ENCODE measurements around the gene NRXN3. TPM values are rescaled to one million over a fixed set of nuclear protein-coding genes. Genes with fewer than 3 reads are reported as not detected.

NRXN3 gene
- total and polyA plus RNA-seq, 2 experiments from 2014 or later, result 1.0 to 1.8 TPM

GRCh38 chr14:78947681-78948080 is 777.5 kb downstream of the NRXN3 start:
- Histone ChIP-seq H3K36me3 (ENCODE audit: insufficient read depth) (no peaks in the 10 kb centered on the region), H3K4me2 (no peak overlapping the region), H3K4me1 (ENCODE audit: insufficient read depth) (no peaks in the 10 kb centered on the region), H3K27me3 (ENCODE audit: insufficient read depth) (no peaks in the 10 kb centered on the region), H2AFZ (no peak overlapping the region), H3F3A (replicated peaks; ENCODE audit: low read depth) (no peaks in the 10 kb centered on the region), H3K9me2 (ENCODE audit: insufficient read depth) (no peaks in the 10 kb centered on the region), H4K20me1 (replicated peaks; ENCODE audit: insufficient read depth) (no peaks in the 10 kb centered on the region), H3K4me3 (no peak overlapping the region), H3K27ac (ENCODE audit: low read depth) (no peak overlapping the region), H3K79me2 (replicated peaks; ENCODE audit: insufficient read depth) (no peaks in the 10 kb centered on the region)
- DNase-seq (ENCODE audit: low spot score) (no peak), ATAC-seq (no peak)
- Mint-ChIP-seq H3K4me3 (no peak overlapping the region), H3K9me3 (no peaks in the 10 kb centered on the region), H3K36me3 (ENCODE audit: low read depth) (no peaks in the 10 kb centered on the region), H3K27ac (no peak overlapping the region), H3K4me1 (no peaks in the 10 kb centered on the region), H3K27me3 (ENCODE audit: insufficient read depth, low read depth, poor library complexity) (no peaks in the 10 kb centered on the region)
- TF ChIP-seq, protein P1, sequence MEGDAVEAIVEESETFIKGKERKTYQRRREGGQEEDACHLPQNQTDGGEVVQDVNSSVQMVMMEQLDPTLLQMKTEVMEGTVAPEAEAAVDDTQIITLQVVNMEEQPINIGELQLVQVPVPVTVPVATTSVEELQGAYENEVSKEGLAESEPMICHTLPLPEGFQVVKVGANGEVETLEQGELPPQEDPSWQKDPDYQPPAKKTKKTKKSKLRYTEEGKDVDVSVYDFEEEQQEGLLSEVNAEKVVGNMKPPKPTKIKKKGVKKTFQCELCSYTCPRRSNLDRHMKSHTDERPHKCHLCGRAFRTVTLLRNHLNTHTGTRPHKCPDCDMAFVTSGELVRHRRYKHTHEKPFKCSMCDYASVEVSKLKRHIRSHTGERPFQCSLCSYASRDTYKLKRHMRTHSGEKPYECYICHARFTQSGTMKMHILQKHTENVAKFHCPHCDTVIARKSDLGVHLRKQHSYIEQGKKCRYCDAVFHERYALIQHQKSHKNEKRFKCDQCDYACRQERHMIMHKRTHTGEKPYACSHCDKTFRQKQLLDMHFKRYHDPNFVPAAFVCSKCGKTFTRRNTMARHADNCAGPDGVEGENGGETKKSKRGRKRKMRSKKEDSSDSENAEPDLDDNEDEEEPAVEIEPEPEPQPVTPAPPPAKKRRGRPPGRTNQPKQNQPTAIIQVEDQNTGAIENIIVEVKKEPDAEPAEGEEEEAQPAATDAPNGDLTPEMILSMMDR (conservative IDR thresholded peaks at IDR 0.05; ENCODE audit: low read depth in 2 of 2), result no peak
- no peak for TF ChIP-seq EZH2phosphoT487 (IDR thresholded peaks at IDR 0.05; ENCODE audit: unreplicated experiment)
- TF ChIP-seq CREB1 (CRISPR knock-in tag; IDR thresholded peaks at IDR 0.05; ENCODE audit: low read depth), result no peak
- TF ChIP-seq STAT1 (IDR thresholded peaks at IDR 0.05; ENCODE audit: unreplicated experiment), result no peak
- TF ChIP-seq EZH2 (IDR thresholded peaks at IDR 0.05; ENCODE audit: low read depth, unreplicated experiment), result no peak
- no peak for TF ChIP-seq ZNF114 (CRISPR knock-in tag; IDR thresholded peaks at IDR 0.05)
- no peak for TF ChIP-seq ETS1 (IDR thresholded peaks at IDR 0.05)
- no peak for TF ChIP-seq REST (IDR thresholded peaks at IDR 0.05; ENCODE audit: unreplicated experiment)
- no peak for TF ChIP-seq JUNB (IDR thresholded peaks at IDR 0.05; ENCODE audit: unreplicated experiment)
- TF ChIP-seq POLR2AphosphoS5 (IDR thresholded peaks at IDR 0.05; ENCODE audit: low read depth), result no peak
- TF ChIP-seq NANOG (IDR thresholded peaks at IDR 0.05; ENCODE audit: borderline replicate concordance), result no peak
- TF ChIP-seq, protein P2, sequence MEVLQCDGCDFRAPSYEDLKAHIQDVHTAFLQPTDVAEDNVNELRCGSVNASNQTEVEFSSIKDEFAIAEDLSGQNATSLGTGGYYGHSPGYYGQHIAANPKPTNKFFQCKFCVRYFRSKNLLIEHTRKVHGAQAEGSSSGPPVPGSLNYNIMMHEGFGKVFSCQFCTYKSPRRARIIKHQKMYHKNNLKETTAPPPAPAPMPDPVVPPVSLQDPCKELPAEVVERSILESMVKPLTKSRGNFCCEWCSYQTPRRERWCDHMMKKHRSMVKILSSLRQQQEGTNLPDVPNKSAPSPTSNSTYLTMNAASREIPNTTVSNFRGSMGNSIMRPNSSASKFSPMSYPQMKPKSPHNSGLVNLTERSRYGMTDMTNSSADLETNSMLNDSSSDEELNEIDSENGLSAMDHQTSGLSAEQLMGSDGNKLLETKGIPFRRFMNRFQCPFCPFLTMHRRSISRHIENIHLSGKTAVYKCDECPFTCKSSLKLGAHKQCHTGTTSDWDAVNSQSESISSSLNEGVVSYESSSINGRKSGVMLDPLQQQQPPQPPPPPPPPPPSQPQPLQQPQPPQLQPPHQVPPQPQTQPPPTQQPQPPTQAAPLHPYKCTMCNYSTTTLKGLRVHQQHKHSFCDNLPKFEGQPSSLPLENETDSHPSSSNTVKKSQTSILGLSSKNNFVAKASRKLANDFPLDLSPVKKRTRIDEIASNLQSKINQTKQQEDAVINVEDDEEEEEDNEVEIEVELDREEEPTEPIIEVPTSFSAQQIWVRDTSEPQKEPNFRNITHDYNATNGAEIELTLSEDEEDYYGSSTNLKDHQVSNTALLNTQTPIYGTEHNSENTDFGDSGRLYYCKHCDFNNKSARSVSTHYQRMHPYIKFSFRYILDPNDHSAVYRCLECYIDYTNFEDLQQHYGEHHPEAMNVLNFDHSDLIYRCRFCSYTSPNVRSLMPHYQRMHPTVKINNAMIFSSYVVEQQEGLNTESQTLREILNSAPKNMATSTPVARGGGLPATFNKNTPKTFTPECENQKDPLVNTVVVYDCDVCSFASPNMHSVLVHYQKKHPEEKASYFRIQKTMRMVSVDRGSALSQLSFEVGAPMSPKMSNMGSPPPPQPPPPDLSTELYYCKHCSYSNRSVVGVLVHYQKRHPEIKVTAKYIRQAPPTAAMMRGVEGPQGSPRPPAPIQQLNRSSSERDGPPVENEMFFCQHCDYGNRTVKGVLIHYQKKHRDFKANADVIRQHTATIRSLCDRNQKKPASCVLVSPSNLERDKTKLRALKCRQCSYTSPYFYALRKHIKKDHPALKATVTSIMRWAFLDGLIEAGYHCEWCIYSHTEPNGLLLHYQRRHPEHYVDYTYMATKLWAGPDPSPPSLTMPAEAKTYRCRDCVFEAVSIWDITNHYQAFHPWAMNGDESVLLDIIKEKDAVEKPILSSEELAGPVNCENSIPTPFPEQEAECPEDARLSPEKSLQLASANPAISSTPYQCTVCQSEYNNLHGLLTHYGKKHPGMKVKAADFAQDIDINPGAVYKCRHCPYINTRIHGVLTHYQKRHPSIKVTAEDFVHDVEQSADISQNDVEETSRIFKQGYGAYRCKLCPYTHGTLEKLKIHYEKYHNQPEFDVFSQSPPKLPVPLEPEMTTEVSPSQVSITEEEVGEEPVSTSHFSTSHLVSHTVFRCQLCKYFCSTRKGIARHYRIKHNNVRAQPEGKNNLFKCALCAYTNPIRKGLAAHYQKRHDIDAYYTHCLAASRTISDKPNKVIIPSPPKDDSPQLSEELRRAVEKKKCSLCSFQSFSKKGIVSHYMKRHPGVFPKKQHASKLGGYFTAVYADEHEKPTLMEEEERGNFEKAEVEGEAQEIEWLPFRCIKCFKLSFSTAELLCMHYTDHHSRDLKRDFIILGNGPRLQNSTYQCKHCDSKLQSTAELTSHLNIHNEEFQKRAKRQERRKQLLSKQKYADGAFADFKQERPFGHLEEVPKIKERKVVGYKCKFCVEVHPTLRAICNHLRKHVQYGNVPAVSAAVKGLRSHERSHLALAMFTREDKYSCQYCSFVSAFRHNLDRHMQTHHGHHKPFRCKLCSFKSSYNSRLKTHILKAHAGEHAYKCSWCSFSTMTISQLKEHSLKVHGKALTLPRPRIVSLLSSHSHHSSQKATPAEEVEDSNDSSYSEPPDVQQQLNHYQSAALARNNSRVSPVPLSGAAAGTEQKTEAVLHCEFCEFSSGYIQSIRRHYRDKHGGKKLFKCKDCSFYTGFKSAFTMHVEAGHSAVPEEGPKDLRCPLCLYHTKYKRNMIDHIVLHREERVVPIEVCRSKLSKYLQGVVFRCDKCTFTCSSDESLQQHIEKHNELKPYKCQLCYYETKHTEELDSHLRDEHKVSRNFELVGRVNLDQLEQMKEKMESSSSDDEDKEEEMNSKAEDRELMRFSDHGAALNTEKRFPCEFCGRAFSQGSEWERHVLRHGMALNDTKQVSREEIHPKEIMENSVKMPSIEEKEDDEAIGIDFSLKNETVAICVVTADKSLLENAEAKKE (CRISPR knock-in tag; IDR thresholded peaks at IDR 0.05), result no peak
- no peak for TF ChIP-seq ZNF331 (CRISPR knock-in tag; IDR thresholded peaks at IDR 0.05; ENCODE audit: low read depth)

Measured in GM23338 (cell line).